MM.1S (cell line): ENCODE data around the gene GLYATL3.

Source experiments
- EZH2 ChIP-seq: fragments of 300-600 bp; sonication (generic); optimal IDR thresholded peaks from 2 replicates; pipeline ENCODE3; 2017; ENCODE audit warnings: low read depth, mild to moderate bottlenecking, antibody characterized with exemption, low read length, mixed read lengths
- EZH2phosphoT487 ChIP-seq: fragments of 300-600 bp; sonication (generic); IDR thresholded peaks from 2 replicates; pipeline ENCODE4 v1.6.1; 2018; ENCODE audit warnings: antibody characterized with exemption, low read length
- TF ChIP-seq, protein P1 (sequence below): fragments of 300-600 bp; sonication (generic); IDR thresholded peaks from 2 replicates; pipeline ENCODE4 v1.5.1; 2016; ENCODE audit warnings: antibody characterized with exemption, low read length, mixed read lengths

- TF ChIP-seq, protein P1, sequence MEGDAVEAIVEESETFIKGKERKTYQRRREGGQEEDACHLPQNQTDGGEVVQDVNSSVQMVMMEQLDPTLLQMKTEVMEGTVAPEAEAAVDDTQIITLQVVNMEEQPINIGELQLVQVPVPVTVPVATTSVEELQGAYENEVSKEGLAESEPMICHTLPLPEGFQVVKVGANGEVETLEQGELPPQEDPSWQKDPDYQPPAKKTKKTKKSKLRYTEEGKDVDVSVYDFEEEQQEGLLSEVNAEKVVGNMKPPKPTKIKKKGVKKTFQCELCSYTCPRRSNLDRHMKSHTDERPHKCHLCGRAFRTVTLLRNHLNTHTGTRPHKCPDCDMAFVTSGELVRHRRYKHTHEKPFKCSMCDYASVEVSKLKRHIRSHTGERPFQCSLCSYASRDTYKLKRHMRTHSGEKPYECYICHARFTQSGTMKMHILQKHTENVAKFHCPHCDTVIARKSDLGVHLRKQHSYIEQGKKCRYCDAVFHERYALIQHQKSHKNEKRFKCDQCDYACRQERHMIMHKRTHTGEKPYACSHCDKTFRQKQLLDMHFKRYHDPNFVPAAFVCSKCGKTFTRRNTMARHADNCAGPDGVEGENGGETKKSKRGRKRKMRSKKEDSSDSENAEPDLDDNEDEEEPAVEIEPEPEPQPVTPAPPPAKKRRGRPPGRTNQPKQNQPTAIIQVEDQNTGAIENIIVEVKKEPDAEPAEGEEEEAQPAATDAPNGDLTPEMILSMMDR, result no peak
- TF ChIP-seq EZH2 (no peak), EZH2phosphoT487 (no peak)
Measured at GRCh38 chr6:49479308-49479970, 20.3 kb upstream of the GLYATL3 start.
